Stomach (tissue), 4 donors: ENCODE results near the gene FAM120B.

Experiments
- CTCF ChIP-seq, 7 experiments: fragments of 450-650 bp in 4 of 7; fragments of 200-600 bp in 3 of 7; sonication (generic) in 3 of 7; IDR thresholded peaks; one replicate each; pipeline ENCODE4 v1.5.1; 2016 to 2019; ENCODE audit warnings: antibody characterized with exemption in 7 of 7, control low read depth in 2 of 7, mild to moderate bottlenecking in 1 of 7
- POLR2AphosphoS5 ChIP-seq, 3 donors: sonication (generic); formaldehyde crosslinking; IDR thresholded peaks; one replicate each; pipeline ENCODE4 v1.6.1; 2016; ENCODE audit warnings: antibody characterized with exemption in 3 of 3

DNA sequence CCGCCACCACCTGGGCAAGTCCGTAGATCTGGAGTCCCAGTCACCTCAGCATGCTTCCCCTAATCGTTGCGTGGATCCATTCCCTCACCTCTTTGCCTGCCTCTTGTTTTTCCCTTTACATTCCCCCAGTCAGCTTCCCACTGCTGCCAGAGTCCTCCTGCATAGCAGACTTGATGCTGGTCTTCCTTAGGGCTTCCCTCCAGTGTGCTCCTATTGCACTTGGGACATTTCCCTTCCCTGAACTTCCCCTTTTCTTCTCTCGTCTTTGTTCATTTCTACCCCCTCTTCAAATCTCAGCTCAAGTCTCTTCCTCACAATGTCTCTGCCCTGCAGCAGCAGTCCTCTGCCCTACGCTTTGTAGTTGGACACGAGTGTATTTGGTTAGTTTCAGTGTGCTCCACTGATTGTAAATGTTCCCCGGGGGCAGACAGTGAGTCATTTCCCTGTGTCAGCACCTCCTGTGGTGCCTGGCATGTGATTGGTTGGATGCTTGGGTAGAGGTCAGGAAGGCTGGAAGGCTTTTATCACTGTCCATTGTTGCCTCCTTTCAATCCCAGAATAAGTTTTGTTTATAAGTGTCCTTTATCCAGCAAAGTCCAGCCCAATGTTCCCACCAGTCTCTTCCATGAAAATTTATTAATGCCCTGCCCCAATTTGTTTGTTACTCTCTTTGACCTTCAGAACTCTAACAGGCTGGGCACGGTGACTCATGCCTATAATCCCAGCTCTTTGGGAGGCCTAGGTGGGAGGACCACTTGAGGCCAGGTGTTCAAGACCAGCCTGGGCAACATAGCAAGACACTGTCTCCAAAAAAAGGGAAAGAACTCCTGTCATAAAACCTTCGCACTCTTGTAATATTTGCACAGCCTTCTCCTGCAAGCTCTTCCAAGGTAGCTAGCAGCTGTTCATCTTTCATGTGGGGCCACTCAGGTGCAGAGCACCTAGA lies 38.3 kb downstream of the FAM120B start:
- no peak for TF ChIP-seq CTCF (IDR thresholded peaks at IDR 0.05)
- peak in 1 of 3 donors; percentile 25 for TF ChIP-seq POLR2AphosphoS5 (IDR thresholded peaks at IDR 0.05)
